Mucosa of stomach (tissue), 1 donor: ENCODE results near the gene TMEM233.
"Not testable (repeated sequence)": the region's sequence is repeated elsewhere in the genome, so short reads cannot be mapped to it uniquely, and the experiment has no call there.

Source experiments
- H3K27me3 ChIP-seq: one replicate; pipeline ENCODE4 v1.7.0; 2013; ENCODE audit warnings: mild to moderate bottlenecking, low read length; ENCODE audit not compliant: control insufficient read depth, insufficient read depth
- H3K36me3 ChIP-seq: one replicate; pipeline ENCODE4 v1.7.0; 2013; ENCODE audit warnings: low read length; ENCODE audit not compliant: control insufficient read depth, insufficient read depth
- H3K4me1 ChIP-seq: one replicate; pipeline ENCODE4 v1.7.0; 2013; ENCODE audit warnings: mild to moderate bottlenecking, low read length; ENCODE audit not compliant: control insufficient read depth, insufficient read depth
- H3K4me3 ChIP-seq: one replicate; pipeline ENCODE4 v1.7.0; 2013; ENCODE audit warnings: low read length
- H3K9ac ChIP-seq: one replicate; pipeline ENCODE4 v1.7.0; 2013; ENCODE audit warnings: mild to moderate bottlenecking, low read length, moderate library complexity
- H3K9me3 ChIP-seq: one replicate; pipeline ENCODE4 v1.7.0; 2013; ENCODE audit warnings: mild to moderate bottlenecking, low read length, moderate library complexity; ENCODE audit not compliant: control insufficient read depth
- donor health status: Pancreatic carcinoma.

The TMEM233 gene

DNA sequence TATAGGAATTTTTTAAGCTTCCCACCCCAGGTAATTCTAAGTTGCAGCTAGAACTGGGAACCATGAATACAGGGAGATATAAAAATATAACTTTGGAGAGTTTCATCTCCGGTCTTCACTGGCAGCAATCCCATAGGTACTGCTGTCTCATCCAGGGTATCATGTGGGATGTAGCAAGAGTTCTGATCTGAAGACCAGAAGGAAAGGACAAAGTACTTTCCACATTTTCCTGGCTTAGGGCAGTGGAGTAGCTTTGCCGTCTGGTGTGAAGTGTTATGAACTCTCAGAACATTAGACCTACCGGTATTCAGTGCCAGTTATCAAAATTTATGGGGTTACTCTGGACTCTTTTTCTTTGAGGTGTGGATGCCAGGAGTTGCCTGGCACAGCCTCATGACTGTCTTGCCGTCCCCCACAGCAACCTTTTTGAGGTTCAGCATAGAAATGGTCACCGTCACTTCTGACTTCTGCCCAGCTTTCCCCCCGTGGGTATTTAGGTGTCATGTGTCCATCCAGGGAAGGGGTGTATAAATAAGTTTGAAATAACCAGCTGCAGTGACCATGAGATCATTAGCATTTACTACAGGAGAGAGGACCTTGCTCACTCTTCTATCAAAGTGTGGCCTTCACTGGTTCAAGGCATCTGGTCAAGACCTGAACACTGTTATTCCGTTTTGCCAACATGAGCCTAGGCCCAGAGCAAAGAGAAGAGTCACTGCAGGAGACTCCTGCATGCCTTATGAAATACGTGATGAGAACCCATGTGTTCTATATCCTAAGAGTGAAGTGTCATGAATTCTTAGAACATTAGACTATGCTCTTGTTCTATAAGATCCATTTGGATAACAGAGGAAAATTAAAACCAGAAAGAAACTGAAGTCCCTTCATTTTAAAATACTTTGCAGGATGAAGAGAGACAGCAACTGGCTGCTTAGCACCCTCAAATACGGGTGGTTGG is 22.2 kb downstream of the TMEM233 start:
- Histone ChIP-seq H3K36me3 (no peaks in the 10 kb centered on the region), H3K4me1 (no peaks in the 10 kb centered on the region), H3K9me3 (no peaks in the 10 kb centered on the region), H3K9ac (no peak overlapping the region), H3K4me3 (no peak overlapping the region), H3K27me3 (no peaks in the 10 kb centered on the region)

GRCh38 chr12:119618328-119618896 is 24.8 kb downstream of the TMEM233 start:
- not testable (repeated sequence) for H3K9ac ChIP-seq, H3K27me3 ChIP-seq, H3K36me3 ChIP-seq, H3K9me3 ChIP-seq, H3K4me1 ChIP-seq, H3K4me3 ChIP-seq

DNA sequence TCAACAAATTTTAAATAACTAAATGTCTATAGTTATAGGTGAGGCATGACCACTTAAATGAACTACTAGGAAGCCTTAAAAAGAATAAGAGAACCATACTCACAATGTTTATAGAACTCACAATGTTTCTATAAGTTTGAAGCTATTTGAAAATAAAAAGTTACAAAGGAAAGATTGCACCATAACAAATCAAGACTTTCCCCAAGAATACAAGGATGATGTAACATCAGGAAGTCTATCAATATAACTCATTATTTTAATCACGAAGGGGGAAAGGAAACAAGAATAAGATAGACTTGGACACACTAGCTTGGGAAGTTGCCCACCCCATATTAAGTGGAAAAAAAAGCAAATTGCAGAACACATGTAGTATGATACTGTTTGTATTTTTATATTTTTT is 26.9 kb downstream of the TMEM233 start:
- Histone ChIP-seq H3K4me1 (no peaks in the 10 kb centered on the region), H3K9ac (no peak overlapping the region), H3K36me3 (no peaks in the 10 kb centered on the region), H3K9me3 (no peaks in the 10 kb centered on the region), H3K4me3 (no peak overlapping the region), H3K27me3 (no peaks in the 10 kb centered on the region)

GRCh38 chr12:119621878-119622277 is 28.3 kb downstream of the TMEM233 start:
- Histone ChIP-seq H3K9me3 (no peaks in the 10 kb centered on the region), H3K36me3 (no peaks in the 10 kb centered on the region), H3K9ac (no peak overlapping the region), H3K4me1 (no peaks in the 10 kb centered on the region), H3K4me3 (no peak overlapping the region), H3K27me3 (no peaks in the 10 kb centered on the region)

DNA sequence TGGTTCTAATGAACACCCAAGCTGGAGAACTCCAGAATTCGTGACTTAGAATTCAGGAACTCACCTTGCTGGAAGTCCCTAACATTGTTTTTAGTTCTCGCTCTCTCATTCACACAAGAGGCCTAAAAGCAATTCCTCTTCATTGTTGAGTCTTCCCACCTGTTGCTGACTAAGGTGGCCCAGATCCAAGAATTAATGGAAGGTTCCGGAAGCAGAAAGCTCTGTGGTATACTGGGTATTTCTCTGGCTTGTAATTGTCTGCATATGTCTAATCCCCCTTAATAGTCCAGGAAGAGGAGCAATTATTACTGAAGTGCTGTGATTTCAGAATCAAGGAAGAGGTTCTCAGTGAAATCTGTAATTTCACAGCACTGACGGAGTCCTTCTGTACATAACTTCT is 31.4 kb downstream of the TMEM233 start:
- Histone ChIP-seq H3K36me3 (no peaks in the 10 kb centered on the region), H3K4me3 (no peak overlapping the region), H3K9ac (no peak overlapping the region), H3K9me3 (no peaks in the 10 kb centered on the region), H3K27me3 (no peaks in the 10 kb centered on the region), H3K4me1 (no peaks in the 10 kb centered on the region)

GRCh38 chr12:119627019-119627643 is 33.6 kb downstream of the TMEM233 start:
- Histone ChIP-seq H3K9ac (no peak overlapping the region), H3K4me3 (no peak overlapping the region), H3K27me3 (no peaks in the 10 kb centered on the region), H3K36me3 (no peaks in the 10 kb centered on the region), H3K4me1 (no peaks in the 10 kb centered on the region), H3K9me3 (no peaks in the 10 kb centered on the region)

- no peaks in the 10 kb centered on the region for H3K27me3 ChIP-seq
- no peaks in the 10 kb centered on the region for H3K36me3 ChIP-seq
Observed at GRCh38 chr12:119627686-119628085, 34.1 kb downstream of the TMEM233 start.

DNA sequence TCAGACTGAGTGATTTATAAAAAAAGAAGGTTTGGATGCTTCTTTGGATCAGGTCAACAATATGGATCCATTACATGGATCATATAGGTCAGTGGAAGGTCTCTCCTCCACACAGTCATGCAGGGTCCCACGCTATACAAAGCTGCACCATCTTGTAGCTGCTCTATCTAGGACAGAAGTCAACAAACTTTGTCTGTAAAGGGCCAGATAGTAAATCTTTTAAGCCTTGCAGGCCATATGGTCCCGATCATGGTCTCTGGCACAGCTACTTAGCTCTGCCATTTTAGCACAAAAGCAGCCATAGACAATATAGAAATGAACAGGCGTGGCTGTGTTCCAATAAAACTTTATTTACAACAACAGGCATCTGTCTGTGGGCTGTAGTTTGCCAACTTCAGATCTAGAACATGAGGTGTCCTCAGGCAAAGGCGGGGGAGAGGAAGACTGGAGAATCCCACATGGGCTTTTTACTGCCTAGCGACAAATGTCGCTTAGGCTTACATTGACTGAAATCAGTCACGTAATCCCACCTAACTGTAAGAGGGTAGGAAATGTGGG is 36.7 kb downstream of the TMEM233 start:
- Histone ChIP-seq H3K9ac (no peak overlapping the region), H3K27me3 (no peaks in the 10 kb centered on the region), H3K9me3 (no peaks in the 10 kb centered on the region), H3K4me1 (no peaks in the 10 kb centered on the region), H3K36me3 (no peaks in the 10 kb centered on the region), H3K4me3 (no peak overlapping the region)

More at GRCh38 chr12:119627686-119628085, 34.1 kb downstream of the TMEM233 start:
- Histone ChIP-seq H3K9ac (no peak overlapping the region), H3K4me3 (no peak overlapping the region), H3K4me1 (no peaks in the 10 kb centered on the region), H3K9me3 (no peaks in the 10 kb centered on the region)

- H3K36me3 ChIP-seq: no peaks in the 10 kb centered on the region
- H3K27me3 ChIP-seq: no peaks in the 10 kb centered on the region
- no peaks in the 10 kb centered on the region for H3K9me3 ChIP-seq
- H3K4me1 ChIP-seq: no peaks in the 10 kb centered on the region
- no peak overlapping the region for H3K9ac ChIP-seq
- no peak overlapping the region for H3K4me3 ChIP-seq
Observed at GRCh38 chr12:119630962-119631550, 37.5 kb downstream of the TMEM233 start.

DNA sequence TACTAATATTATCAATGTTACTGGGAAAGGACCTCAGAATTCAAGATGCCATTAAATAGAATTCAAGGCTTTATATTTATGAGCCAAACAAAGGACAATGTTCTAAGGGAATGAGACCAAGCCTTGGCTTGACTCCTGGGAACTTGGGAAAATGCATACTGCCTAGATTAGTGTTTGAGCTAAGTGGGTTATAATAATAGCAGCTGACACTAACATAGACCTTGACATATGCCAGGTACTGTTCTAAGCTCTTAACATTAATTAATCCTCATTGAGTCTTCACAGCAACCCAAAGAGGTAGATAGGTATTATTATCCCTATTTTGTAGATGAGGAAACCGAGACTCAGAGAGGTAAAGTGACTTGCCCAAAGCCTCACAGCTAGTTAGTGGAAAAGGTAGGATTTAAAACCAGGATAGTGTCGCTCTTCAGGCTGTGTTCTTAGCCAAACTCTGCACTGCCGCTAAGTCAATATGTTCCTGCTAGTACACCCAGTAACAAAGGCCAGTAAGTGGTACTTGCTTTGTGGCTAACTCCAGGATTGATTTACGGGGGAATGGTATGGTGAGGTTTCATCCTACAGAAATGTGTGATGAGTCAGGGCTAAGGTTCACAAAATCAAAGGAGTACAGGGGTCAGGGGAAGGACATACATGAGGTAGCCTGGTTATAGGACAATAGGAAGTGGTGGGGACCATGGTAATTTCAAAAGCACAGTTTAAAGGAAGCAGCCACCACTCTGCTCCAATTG is 38.5 kb downstream of the TMEM233 start:
- H3K27me3 ChIP-seq: no peaks in the 10 kb centered on the region
- no peaks in the 10 kb centered on the region for H3K4me1 ChIP-seq
- H3K36me3 ChIP-seq: no peaks in the 10 kb centered on the region

DNA sequence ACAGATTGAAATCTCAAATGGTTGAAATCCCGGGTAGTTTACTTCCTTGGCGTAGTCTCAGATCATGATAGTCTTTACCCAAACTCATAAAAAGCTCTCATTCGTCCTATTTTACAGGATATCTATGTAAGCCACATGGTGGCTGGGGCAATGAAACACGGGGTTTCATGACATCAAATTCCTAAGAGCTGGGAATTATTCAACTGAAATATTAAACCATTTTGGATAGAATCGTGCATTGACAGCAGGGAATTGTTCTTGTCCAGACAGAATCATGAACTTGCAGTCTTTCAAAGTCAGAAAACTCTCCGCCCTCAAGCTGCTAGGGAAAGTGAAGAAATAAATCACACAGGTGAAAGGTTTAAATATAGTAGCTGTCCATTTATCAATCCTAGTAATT is 41.2 kb downstream of the TMEM233 start:
- Histone ChIP-seq H3K9me3 (no peaks in the 10 kb centered on the region), H3K36me3 (no peaks in the 10 kb centered on the region), H3K9ac (no peak overlapping the region), H3K27me3 (no peaks in the 10 kb centered on the region), H3K4me3 (no peak overlapping the region), H3K4me1 (no peaks in the 10 kb centered on the region)

More for the DNA sequence above, 38.5 kb downstream of the TMEM233 start:
- no peaks in the 10 kb centered on the region for H3K9me3 ChIP-seq
- H3K9ac ChIP-seq: no peak overlapping the region
- H3K4me3 ChIP-seq: no peak overlapping the region
